ENCODE data around the gene KPNA4. TPM values are rescaled to one million over a fixed set of nuclear protein-coding genes. Genes with fewer than 3 reads are reported as not detected.

The KPNA4 gene
- total and polyA plus RNA-seq, 7 donors, result 15.0 to 52.8 (median 45.4) TPM

DNA sequence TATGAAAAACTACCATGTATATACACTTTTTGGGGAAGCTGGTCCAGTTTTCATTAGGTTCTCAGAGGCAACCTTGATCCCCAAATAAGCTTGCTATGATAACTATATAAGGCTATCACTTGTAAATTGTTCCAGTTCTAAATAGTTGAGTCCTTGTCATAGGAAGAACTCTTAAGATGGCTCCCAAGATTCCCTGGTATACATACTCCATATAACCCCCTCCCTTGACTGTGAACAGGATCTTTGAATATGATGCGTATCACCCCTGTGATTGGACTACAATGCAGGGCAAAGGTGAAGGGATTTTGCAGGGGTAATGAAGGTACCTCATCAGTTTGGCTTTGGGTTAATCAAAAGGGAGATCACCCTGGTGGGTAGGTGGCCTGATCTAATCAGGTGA lies 67.2 kb downstream of the KPNA4 start:
- no peak overlapping the region for H3K27ac ChIP-seq
- H3K27me3 ChIP-seq, result no peaks in the 10 kb centered on the region
- DNase-seq, result no peak
- H3K4me3 ChIP-seq, result no peak overlapping the region
- no peaks in the 10 kb centered on the region for H3K4me1 ChIP-seq
- H3K36me3 ChIP-seq, result peaks cover 13 to 57% (median 15%) of the 10 kb centered on the region in 4 donors
- H3K9me3 ChIP-seq, result no peaks in the 10 kb centered on the region
- TF ChIP-seq POLR2AphosphoS5 (IDR thresholded peaks at IDR 0.05), result no peak
- no peak for TF ChIP-seq POLR2A (IDR thresholded peaks at IDR 0.05)
- TF ChIP-seq, protein P1, sequence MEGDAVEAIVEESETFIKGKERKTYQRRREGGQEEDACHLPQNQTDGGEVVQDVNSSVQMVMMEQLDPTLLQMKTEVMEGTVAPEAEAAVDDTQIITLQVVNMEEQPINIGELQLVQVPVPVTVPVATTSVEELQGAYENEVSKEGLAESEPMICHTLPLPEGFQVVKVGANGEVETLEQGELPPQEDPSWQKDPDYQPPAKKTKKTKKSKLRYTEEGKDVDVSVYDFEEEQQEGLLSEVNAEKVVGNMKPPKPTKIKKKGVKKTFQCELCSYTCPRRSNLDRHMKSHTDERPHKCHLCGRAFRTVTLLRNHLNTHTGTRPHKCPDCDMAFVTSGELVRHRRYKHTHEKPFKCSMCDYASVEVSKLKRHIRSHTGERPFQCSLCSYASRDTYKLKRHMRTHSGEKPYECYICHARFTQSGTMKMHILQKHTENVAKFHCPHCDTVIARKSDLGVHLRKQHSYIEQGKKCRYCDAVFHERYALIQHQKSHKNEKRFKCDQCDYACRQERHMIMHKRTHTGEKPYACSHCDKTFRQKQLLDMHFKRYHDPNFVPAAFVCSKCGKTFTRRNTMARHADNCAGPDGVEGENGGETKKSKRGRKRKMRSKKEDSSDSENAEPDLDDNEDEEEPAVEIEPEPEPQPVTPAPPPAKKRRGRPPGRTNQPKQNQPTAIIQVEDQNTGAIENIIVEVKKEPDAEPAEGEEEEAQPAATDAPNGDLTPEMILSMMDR (IDR thresholded peaks at IDR 0.05), result no peak
- TF ChIP-seq EP300 (IDR thresholded peaks at IDR 0.05), result no peak
- intact Hi-C loops (cut with DNase I), result no loop called here
- WGBS, 2 donors, result 97 to 99% methylated on average over 1 of the region's 1 CpG

DNA sequence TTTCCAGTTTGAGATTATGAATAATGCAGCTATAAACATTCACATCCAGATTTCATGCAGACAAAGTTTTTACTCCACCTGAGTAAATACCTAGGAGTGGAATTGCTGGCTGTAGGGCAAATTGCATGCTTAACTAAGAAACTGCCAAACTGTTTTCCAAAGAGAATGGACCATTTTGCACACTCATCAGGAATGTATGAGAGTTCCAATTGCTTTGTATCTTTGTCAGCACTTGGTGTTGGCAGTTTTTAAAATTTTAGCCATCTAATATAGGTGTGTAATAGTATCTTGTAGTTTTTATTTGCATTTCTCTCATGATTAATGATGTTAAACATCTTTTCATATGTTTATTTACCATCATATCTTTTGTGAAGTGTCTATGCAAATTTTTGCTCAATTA lies 75.2 kb downstream of the KPNA4 start:
- DNase-seq, result no peak
- TF ChIP-seq POLR2AphosphoS5 (IDR thresholded peaks at IDR 0.05), result no peak
- TF ChIP-seq, protein P1 (IDR thresholded peaks at IDR 0.05), result no peak
- no peak for TF ChIP-seq EP300 (IDR thresholded peaks at IDR 0.05)
- no peak for TF ChIP-seq POLR2A (IDR thresholded peaks at IDR 0.05)

DNA sequence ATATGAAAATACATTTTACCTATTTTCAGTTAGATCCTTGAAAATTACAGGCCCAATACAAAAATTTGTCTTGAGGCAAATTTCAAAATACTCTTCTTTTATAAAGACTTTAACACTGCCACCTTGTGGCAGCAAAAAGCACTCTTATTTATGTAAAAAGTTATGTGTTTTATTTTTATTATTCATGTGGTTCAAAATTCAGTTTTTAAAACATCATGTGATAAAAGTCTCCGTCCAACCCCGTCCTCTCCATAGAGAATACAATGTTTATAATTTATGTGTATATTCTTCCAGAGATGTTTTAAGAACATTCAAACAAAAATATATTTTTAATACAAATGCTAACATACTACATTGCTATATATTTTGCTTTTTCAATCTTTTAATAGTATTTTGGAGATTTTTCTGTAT lies 78.9 kb downstream of the KPNA4 start:
- H3K27ac ChIP-seq, result no peak overlapping the region
- no peaks in the 10 kb centered on the region for H3K9me3 ChIP-seq
- intact Hi-C loops (cut with DNase I), result no loop called here
- no peaks in the 10 kb centered on the region for H3K36me3 ChIP-seq
- 2 to 12% methylated on average over 2 of the region's 2 CpGs for WGBS, 2 donors
- H3K4me3 ChIP-seq, result peak overlapping the region in 1 of 4 donors; percentile 26
- H3K27me3 ChIP-seq, result no peaks in the 10 kb centered on the region
- DNase-seq, result no peak
- TF ChIP-seq POLR2AphosphoS5 (IDR thresholded peaks at IDR 0.05) (no peak), EP300 (IDR thresholded peaks at IDR 0.05) (no peak), POLR2A (IDR thresholded peaks at IDR 0.05) (no peak)
- TF ChIP-seq, protein P1 (IDR thresholded peaks at IDR 0.05), result peak in 3 of 4 experiments; percentile 12 to 58 (median 23)
- H3K4me1 ChIP-seq, result peaks cover 0 to 5% (median 0%) of the 10 kb centered on the region in 4 donors

More for the DNA sequence above, 75.2 kb downstream of the KPNA4 start:
- intact Hi-C loops (cut with DNase I), result no loop called here
- no peaks in the 10 kb centered on the region for H3K36me3 ChIP-seq
- no peak overlapping the region for H3K27ac ChIP-seq
- H3K4me3 ChIP-seq, result no peak overlapping the region
- no peaks in the 10 kb centered on the region for H3K9me3 ChIP-seq
- peaks cover 0 to 5% (median 0%) of the 10 kb centered on the region in 4 donors for H3K4me1 ChIP-seq
- H3K27me3 ChIP-seq, result no peaks in the 10 kb centered on the region

DNA sequence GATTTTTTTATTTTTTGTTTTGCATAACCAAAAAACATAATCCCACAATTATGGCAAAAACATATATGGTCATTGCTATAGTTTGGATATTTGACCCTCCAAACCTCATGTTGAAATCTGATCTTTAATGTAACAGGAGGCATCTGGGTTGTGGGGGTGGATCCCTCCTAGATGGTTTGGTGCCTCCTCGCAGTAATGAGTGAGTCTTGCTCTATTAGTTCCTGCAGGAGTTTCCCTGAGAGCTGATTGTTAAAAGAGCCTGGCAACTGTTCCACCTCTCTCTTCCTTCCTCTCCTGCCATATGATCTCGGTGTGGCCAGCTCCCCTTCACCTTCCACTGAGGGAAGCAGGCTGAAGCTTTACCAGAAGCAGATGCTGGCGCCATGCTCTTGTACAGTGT lies 82.6 kb downstream of the KPNA4 start:
- Histone ChIP-seq H3K4me3 (no peak overlapping the region), H3K27ac (no peak overlapping the region), H3K36me3 (no peaks in the 10 kb centered on the region), H3K27me3 (no peaks in the 10 kb centered on the region), H3K9me3 (no peaks in the 10 kb centered on the region), H3K4me1 (peaks cover 0 to 5% (median 0%) of the 10 kb centered on the region in 4 donors)
- TF ChIP-seq, protein P1 (IDR thresholded peaks at IDR 0.05), result no peak
- no peak for TF ChIP-seq POLR2AphosphoS5 (IDR thresholded peaks at IDR 0.05)
- no peak for TF ChIP-seq EP300 (IDR thresholded peaks at IDR 0.05)
- no peak for TF ChIP-seq POLR2A (IDR thresholded peaks at IDR 0.05)
- DNase-seq, result no peak
- 83 to 91% methylated on average over 3 of the region's 3 CpGs for WGBS, 2 donors
- intact Hi-C loops (cut with DNase I), result no loop called here

DNA sequence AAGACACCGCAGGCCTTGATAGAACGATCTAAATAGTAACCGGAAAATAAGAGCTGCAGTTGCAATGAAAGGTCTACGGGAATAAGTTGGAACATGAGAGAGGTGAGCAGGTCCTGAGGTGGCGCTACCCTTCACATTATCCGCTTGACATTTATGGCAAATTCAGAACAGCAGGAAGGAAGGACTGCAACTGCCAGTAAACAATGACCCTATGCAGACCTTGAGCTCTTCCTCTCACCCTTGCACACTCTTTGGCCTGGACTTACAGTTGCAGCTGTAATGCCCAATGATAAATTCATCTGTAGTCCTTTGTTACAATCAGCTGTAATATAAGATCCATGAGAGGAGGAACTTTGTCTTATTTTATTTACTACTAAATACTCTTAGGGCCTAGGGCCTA lies 83.5 kb downstream of the KPNA4 start:
- H3K4me1 ChIP-seq, result peaks cover 0 to 5% (median 0%) of the 10 kb centered on the region in 4 donors
- H3K4me3 ChIP-seq, result no peak overlapping the region
- 93 to 96% methylated on average over 6 of the region's 6 CpGs for WGBS, 2 donors
- H3K36me3 ChIP-seq, result no peaks in the 10 kb centered on the region
- H3K27ac ChIP-seq, result no peak overlapping the region
- TF ChIP-seq EP300 (IDR thresholded peaks at IDR 0.05) (no peak), POLR2A (IDR thresholded peaks at IDR 0.05) (no peak), POLR2AphosphoS5 (IDR thresholded peaks at IDR 0.05) (no peak)
- TF ChIP-seq, protein P1 (IDR thresholded peaks at IDR 0.05), result no peak
- intact Hi-C loops (cut with DNase I), result no loop called here
- no peak for DNase-seq
- no peaks in the 10 kb centered on the region for H3K9me3 ChIP-seq
- no peaks in the 10 kb centered on the region for H3K27me3 ChIP-seq

Measured in sigmoid colon (tissue), 7 donors.